Kidney (tissue), 14 donors: ENCODE results near the gene WNK3. TPM values are rescaled to one million over a fixed set of nuclear protein-coding genes. Genes with fewer than 3 reads are reported as not detected.

Experiments used
- DNase-seq, 5 donors: peaks; one replicate each; pipeline ENCODE4 v3.0.0-alpha.2; 2013 to 2020
- FAIRE-seq: peaks from 2 replicates; lab custom pipeline; 2012; peaks lifted over from hg19 to GRCh38; lab: Jason Lieb, UNC
- H3K27ac ChIP-seq, 2 donors: one replicate each; pipeline ENCODE4 v1.7.0; 2013; ENCODE audit warnings: low read depth in 2 of 2, low read length in 2 of 2, inconsistent platforms in 1 of 2
- H3K27me3 ChIP-seq: one replicate; pipeline ENCODE4 v1.7.1; 2013; ENCODE audit warnings: low read length, inconsistent platforms; ENCODE audit not compliant: control insufficient read depth, insufficient read depth
- H3K36me3 ChIP-seq, 3 donors: one replicate each; pipeline versions ENCODE4 v1.7.0 to v1.7.1; 2013; ENCODE audit warnings: low read length in 3 of 3, control low read depth in 1 of 3, inconsistent platforms in 1 of 3; ENCODE audit not compliant: insufficient read depth in 3 of 3, control insufficient read depth in 2 of 3
- H3K4me1 ChIP-seq, 3 donors: one replicate each; pipeline versions ENCODE4 v1.7.0 to v1.7.1; 2013; ENCODE audit warnings: low read length in 3 of 3, inconsistent platforms in 1 of 3, low read depth in 1 of 3; ENCODE audit not compliant: control insufficient read depth in 2 of 3, insufficient read depth in 2 of 3
- H3K4me3 ChIP-seq, 3 donors: one replicate each; pipeline versions ENCODE4 v1.7.0 to v1.8.1; 2013; ENCODE audit warnings: low read length in 3 of 3, control low read depth in 1 of 3, inconsistent platforms in 1 of 3
- H3K9ac ChIP-seq, 3 donors: one replicate each; pipeline versions ENCODE4 v1.7.0 to v1.7.1; 2013; ENCODE audit warnings: low read length in 3 of 3, control low read depth in 1 of 3, inconsistent platforms in 1 of 3
- H3K9me3 ChIP-seq, 3 donors: one replicate each; pipeline versions ENCODE4 v1.7.0 to v1.7.1; 2013; ENCODE audit warnings: low read length in 3 of 3, control low read depth in 1 of 3, inconsistent platforms in 1 of 3; ENCODE audit not compliant: control insufficient read depth in 2 of 3, insufficient read depth in 1 of 3
- intact Hi-C: fragments of 100-400 bp; cut with DNase I; formaldehyde crosslinking; loops from one replicate; pipeline ENCODE4 v1.11.1; 2022
- polyA plus RNA-seq: library from polyadenylated mRNA; stranded (reverse); fragments of 350-450 nt; fragmentation: Illumina TruSeq; extraction: RNeasy Lipid Tissue Mini Kit (QIAGEN cat#74804); gene quantifications from one replicate; pipeline ENCODE4 v1.2.3, GENCODE V29; 2014; ENCODE audit warnings: low read depth, low replicate concordance; ENCODE audit not compliant: insufficient read depth
- total RNA-seq: library from RNA; stranded (reverse); fragmentation: NEBNext Ultra II Directional; extraction: Animal tissue kit (Norgen Biotek cat#: 25700); gene quantifications from one replicate; pipeline ENCODE4 v1.2.1, GENCODE V29; 2021
- TF ChIP-seq, protein P1 (sequence below): IDR thresholded peaks from 3 replicates; pipeline ENCODE4 v1.5.1; 2012; ENCODE audit warnings: mild to moderate bottlenecking, moderate library complexity, borderline replicate concordance; ENCODE audit not compliant: insufficient read depth; ENCODE audit errors: extremely low read depth
- donor health status: control.
- donor health status: control.
- donor health status: control.
- donor health status: control.
- donor health status: control.
- donor health status: DM: yes; HTN: yes; CAD: no.
- donor health status: Normal renal cell carcinoma (clear cell type).

The WNK3 gene
- total and polyA plus RNA-seq, 2 donors from 2014 or later = 0.75 to 5.6 TPM

DNA sequence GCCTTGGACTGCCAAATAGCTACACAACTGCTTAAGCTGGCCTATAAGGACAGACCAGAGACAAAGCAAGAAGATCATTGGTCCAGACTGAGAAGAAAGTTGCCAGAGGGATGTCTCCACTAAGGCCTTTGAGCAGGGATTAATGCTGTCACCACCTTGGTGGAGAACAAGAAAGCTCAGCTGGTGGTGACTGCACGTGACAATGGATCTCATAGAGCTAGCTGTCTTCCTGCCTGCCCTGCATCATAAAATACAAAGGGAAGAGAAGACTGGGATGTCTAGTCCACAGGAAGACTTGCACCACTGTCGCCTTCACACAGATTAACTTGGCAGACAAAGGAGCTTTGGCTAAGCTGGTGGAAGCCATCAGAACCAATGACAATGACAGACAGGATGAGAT is 134.3 kb downstream of the WNK3 start:
- Histone ChIP-seq H3K27ac (no peak overlapping the region), H3K9ac (no peak overlapping the region), H3K9me3 (no peaks in the 10 kb centered on the region), H3K4me1 (no peaks in the 10 kb centered on the region), H3K36me3 (no peaks in the 10 kb centered on the region), H3K4me3 (no peak overlapping the region), H3K27me3 (no peaks in the 10 kb centered on the region)
- FAIRE-seq = no peak
- intact Hi-C loops = no loop called here
- TF ChIP-seq, protein P1, sequence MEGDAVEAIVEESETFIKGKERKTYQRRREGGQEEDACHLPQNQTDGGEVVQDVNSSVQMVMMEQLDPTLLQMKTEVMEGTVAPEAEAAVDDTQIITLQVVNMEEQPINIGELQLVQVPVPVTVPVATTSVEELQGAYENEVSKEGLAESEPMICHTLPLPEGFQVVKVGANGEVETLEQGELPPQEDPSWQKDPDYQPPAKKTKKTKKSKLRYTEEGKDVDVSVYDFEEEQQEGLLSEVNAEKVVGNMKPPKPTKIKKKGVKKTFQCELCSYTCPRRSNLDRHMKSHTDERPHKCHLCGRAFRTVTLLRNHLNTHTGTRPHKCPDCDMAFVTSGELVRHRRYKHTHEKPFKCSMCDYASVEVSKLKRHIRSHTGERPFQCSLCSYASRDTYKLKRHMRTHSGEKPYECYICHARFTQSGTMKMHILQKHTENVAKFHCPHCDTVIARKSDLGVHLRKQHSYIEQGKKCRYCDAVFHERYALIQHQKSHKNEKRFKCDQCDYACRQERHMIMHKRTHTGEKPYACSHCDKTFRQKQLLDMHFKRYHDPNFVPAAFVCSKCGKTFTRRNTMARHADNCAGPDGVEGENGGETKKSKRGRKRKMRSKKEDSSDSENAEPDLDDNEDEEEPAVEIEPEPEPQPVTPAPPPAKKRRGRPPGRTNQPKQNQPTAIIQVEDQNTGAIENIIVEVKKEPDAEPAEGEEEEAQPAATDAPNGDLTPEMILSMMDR = no peak
- DNase-seq = no peak

DNA sequence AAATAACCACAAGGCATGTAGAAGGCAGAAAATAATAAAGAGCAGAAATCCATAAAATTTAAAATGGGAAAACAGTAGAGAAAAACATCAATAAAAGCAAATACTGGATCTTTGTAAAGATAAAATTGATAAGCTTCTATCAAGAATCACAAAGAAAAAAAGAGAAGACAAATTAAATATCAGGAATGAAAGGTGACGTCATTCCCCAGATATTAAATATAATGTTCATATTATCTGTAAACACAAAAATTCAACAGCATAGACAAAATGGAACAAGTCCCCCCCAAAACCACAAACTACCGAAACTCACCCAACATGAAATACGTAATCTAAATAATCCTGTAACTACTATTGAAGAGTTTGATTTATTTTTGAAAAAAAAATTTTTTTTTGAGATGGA is 144.2 kb downstream of the WNK3 start:
- H3K9me3 ChIP-seq = no peaks in the 10 kb centered on the region

DNA sequence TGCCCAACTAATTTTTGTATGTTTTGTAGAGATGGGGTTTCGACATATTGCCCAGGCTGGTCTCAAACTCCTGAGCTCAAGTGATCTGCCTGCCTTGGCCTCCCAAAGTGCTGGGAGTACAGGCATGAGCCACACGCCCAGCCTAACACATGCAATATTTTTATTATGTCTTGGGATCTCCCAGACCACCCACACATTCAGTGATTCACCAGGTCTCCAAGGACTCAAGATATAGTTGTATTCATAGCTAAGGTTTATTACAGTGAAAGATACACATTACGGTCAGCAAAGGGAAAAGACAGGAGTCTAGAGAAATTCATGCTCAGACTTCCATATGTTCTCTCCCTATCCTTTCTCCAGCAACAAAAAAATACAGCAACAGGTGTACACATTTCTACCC is 149.3 kb downstream of the WNK3 start:
- FAIRE-seq (no peak), DNase-seq (no peak)

More for the DNA sequence above, 144.2 kb downstream of the WNK3 start:
- FAIRE-seq = peak; percentile 11
- H3K4me3 ChIP-seq = no peak overlapping the region
- H3K4me1 ChIP-seq = no peaks in the 10 kb centered on the region
- TF ChIP-seq, protein P1 = no peak
- no peak overlapping the region for H3K27ac ChIP-seq
- DNase-seq = no peak
- intact Hi-C loops = no loop called here
- H3K9ac ChIP-seq = no peak overlapping the region
- H3K36me3 ChIP-seq = no peaks in the 10 kb centered on the region
- H3K27me3 ChIP-seq = no peaks in the 10 kb centered on the region

More for the DNA sequence above, 149.3 kb downstream of the WNK3 start:
- Histone ChIP-seq H3K9ac (no peak overlapping the region), H3K9me3 (no peaks in the 10 kb centered on the region), H3K4me1 (no peaks in the 10 kb centered on the region), H3K27me3 (no peaks in the 10 kb centered on the region), H3K27ac (no peak overlapping the region), H3K36me3 (no peaks in the 10 kb centered on the region), H3K4me3 (no peak overlapping the region)
- intact Hi-C loops = no loop called here
- TF ChIP-seq, protein P1 = no peak
